Fibroblast of lung (primary cell): ENCODE measurements around the gene DNAJB13. TPM values are rescaled to one million over a fixed set of nuclear protein-coding genes. Genes with fewer than 3 reads are reported as not detected.

Experiments
- DNase-seq, 2 donors: peaks; one replicate each; pipeline versions ENCODE4 v3.0.0 to v3.0.0-alpha.2; 2010; ENCODE audit warnings: low read depth in 2 of 2
- H2AFZ ChIP-seq: 2 replicates; pipeline ENCODE4 v1.5.1; 2012; ENCODE audit warnings: low read length, control low read depth, inconsistent platforms
- H3K27ac ChIP-seq: 2 replicates; pipeline ENCODE4 v1.5.1; 2011; ENCODE audit warnings: low read length, control low read depth; ENCODE audit not compliant: insufficient read depth
- H3K27me3 ChIP-seq: 2 replicates; pipeline ENCODE4 v1.5.1; 2011; ENCODE audit warnings: mild to moderate bottlenecking, low read length; ENCODE audit not compliant: control insufficient read depth, insufficient read depth
- H3K36me3 ChIP-seq: 2 replicates; pipeline ENCODE4 v1.5.1; 2011; ENCODE audit warnings: low read length; ENCODE audit not compliant: control insufficient read depth, insufficient read depth
- H3K4me1 ChIP-seq: 2 replicates; pipeline ENCODE4 v1.5.1; 2011; ENCODE audit warnings: low read length; ENCODE audit not compliant: control insufficient read depth, insufficient read depth; ENCODE audit errors: extremely low read depth
- H3K4me2 ChIP-seq: 2 replicates; pipeline ENCODE4 v1.5.1; 2011; ENCODE audit warnings: low read length, control low read depth; ENCODE audit not compliant: insufficient read depth; ENCODE audit errors: extremely low read depth
- H3K4me3 ChIP-seq, 4 experiments: fragments of 200-600 bp in 1 of 4; sonication (generic) in 1 of 4; replicated peaks in 1 of 4; 2 replicates each; pipeline ENCODE4 v1.5.1; 2011 to 2016; ENCODE audit warnings: low read length in 4 of 4, low read depth in 3 of 4, mild to moderate bottlenecking in 3 of 4, control low read depth in 2 of 4, inconsistent platforms in 1 of 4, mixed read lengths in 1 of 4; ENCODE audit not compliant: insufficient read depth in 1 of 4; ENCODE audit errors: control extremely low read depth in 1 of 4
- H3K79me2 ChIP-seq: 2 replicates; pipeline ENCODE4 v1.5.1; 2012; ENCODE audit warnings: mild to moderate bottlenecking, low read length, inconsistent platforms; ENCODE audit not compliant: control insufficient read depth, insufficient read depth
- H3K9ac ChIP-seq: 2 replicates; pipeline ENCODE4 v1.5.1; 2011; ENCODE audit warnings: mild to moderate bottlenecking, low read length, control low read depth; ENCODE audit not compliant: insufficient read depth
- H3K9me3 ChIP-seq: 2 replicates; pipeline ENCODE4 v1.5.1; 2012; ENCODE audit warnings: low read depth, low read length; ENCODE audit not compliant: control insufficient read depth, insufficient read depth
- H4K20me1 ChIP-seq: 2 replicates; pipeline ENCODE4 v1.5.1; 2011; ENCODE audit warnings: low read length; ENCODE audit not compliant: control insufficient read depth, insufficient read depth; ENCODE audit errors: extremely low read depth
- EZH2 ChIP-seq: IDR thresholded peaks from 2 replicates; pipeline ENCODE4 v1.5.1; 2012; ENCODE audit warnings: low read length, control low read depth, mild to moderate bottlenecking; ENCODE audit errors: missing control alignments
- polyA plus RNA-seq, 2 donors: library from polyadenylated mRNA; depleted of rRNA in 1 of 2; stranded (reverse) in 1 of 2; unstranded in 1 of 2; fragments of >200 nt; gene quantifications; 2 replicates each; pipeline ENCODE4 v1.2.1, GENCODE V29; 2011 to 2012; ENCODE audit warnings: missing spikeins in 1 of 2
- total RNA-seq: library from RNA; depleted of rRNA; stranded (reverse); fragments of >200 nt; gene quantifications from 2 replicates; pipeline ENCODE4 v1.2.1, GENCODE V29; 2014
- TF ChIP-seq, protein P1 (sequence below), 2 donors: IDR thresholded peaks in 1 of 2; conservative IDR thresholded peaks in 1 of 2; 1 replicate in 1 of 2; 2 replicates in 1 of 2; pipeline ENCODE4 v1.5.1; 2011 to 2012; ENCODE audit warnings: low read length in 2 of 2, control low read depth in 1 of 2, inconsistent platforms in 1 of 2, low read depth in 1 of 2, mild to moderate bottlenecking in 1 of 2

Gene DNAJB13
- total and polyA plus RNA-seq, 2 donors (not counting 1 experiment from before 2014, with no cell fraction given): 0.10 to 0.17 TPM

DNA sequence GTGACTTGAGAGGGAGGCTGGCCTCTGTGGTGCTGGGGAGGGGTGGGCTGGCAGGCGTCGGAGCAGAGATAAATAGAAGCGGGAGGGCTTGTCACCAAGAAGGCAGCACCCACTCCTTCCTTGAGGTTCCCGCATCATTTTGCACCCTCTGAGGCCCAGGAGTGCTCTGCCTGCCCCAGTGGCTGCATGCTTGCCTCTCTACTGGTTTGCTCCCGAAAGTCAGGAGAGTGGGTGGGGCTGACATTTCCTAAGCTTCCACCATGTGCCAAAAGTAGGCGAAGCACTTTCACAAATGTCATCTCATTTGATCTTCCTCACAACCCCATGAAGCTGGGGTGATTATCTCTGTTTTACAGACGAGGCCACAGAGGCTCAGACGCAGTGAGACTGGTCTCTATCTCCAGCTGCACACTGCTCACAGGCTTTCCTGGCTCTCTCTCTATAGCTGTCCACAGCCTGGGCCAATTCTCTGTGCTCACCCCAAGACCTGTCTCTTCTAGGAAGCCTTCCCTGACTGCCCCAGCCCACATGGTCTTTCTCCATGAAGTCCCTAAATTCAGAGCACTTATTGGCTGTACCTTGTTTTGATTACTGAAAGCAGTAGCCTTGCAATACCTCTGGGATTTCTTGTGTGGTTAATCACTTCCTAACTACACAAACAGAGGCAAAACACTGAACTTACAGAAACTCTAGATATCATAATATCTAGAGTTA is 60.7 kb downstream of the DNAJB13 start:
- no peak for TF ChIP-seq EZH2
- TF ChIP-seq, protein P1, sequence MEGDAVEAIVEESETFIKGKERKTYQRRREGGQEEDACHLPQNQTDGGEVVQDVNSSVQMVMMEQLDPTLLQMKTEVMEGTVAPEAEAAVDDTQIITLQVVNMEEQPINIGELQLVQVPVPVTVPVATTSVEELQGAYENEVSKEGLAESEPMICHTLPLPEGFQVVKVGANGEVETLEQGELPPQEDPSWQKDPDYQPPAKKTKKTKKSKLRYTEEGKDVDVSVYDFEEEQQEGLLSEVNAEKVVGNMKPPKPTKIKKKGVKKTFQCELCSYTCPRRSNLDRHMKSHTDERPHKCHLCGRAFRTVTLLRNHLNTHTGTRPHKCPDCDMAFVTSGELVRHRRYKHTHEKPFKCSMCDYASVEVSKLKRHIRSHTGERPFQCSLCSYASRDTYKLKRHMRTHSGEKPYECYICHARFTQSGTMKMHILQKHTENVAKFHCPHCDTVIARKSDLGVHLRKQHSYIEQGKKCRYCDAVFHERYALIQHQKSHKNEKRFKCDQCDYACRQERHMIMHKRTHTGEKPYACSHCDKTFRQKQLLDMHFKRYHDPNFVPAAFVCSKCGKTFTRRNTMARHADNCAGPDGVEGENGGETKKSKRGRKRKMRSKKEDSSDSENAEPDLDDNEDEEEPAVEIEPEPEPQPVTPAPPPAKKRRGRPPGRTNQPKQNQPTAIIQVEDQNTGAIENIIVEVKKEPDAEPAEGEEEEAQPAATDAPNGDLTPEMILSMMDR (conservative IDR thresholded peaks at IDR 0.05 in 1 of 2, IDR thresholded peaks at IDR 0.05 in 1 of 2; ENCODE audit: low read depth in 1 of 2, low read length in 2 of 2): no peak
- no peak for DNase-seq
- no peak overlapping the region for H3K27ac ChIP-seq

DNA sequence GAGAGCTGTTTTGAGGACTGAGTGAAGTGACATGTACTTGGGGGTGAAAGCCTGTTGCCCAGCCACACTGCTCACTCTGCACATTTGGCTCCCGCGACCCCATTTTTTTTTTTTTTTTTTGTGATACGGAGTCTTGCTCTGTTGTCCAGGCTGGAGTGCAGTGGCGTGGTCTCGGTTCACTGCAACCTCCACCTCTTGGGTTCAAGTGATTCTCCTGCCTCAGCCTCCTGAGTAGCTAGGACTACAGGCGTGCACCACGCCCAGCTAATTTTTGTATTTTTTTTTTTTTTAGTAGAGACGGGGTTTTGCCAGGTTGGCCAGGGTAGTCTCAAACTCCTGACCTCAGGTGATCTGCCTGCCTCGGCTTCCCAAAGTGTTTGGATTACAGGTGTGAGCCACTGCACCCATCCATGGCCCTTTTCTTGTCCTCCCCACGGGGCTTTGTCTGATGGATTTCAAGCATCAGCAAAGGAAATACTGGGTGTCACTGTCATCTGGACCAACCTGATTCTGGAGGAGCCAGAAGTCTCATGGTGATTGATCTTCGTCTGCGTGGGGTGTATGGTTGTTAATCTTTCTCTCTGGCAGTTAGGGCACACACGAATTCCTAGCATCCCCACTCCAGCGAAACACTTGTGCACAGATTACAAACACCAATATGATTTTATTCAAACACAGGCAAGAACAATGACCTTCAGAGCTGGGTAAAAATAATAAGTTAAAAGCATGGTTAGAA is 61.4 kb downstream of the DNAJB13 start:
- no peak for DNase-seq
- Histone ChIP-seq H3K27ac (no peak overlapping the region), H3K9ac (no peak overlapping the region), H3K79me2 (no peaks in the 10 kb centered on the region), H3K4me2 (no peak overlapping the region), H3K4me3 (no peak overlapping the region), H4K20me1 (no peaks in the 10 kb centered on the region), H3K27me3 (no peaks in the 10 kb centered on the region), H3K4me1 (no peaks in the 10 kb centered on the region), H3K9me3 (no peaks in the 10 kb centered on the region), H2AFZ (no peak overlapping the region), H3K36me3 (no peaks in the 10 kb centered on the region)
- TF ChIP-seq EZH2: no peak
- TF ChIP-seq, protein P1 (conservative IDR thresholded peaks at IDR 0.05 in 1 of 2, IDR thresholded peaks at IDR 0.05 in 1 of 2; ENCODE audit: low read depth in 1 of 2, low read length in 2 of 2): no peak

More for the DNA sequence above, 60.7 kb downstream of the DNAJB13 start:
- Histone ChIP-seq H3K79me2 (no peaks in the 10 kb centered on the region), H3K4me1 (no peaks in the 10 kb centered on the region), H3K4me2 (no peak overlapping the region), H4K20me1 (no peaks in the 10 kb centered on the region), H3K9ac (no peak overlapping the region), H3K36me3 (no peaks in the 10 kb centered on the region), H3K4me3 (no peak overlapping the region), H3K9me3 (no peaks in the 10 kb centered on the region), H2AFZ (no peak overlapping the region), H3K27me3 (no peaks in the 10 kb centered on the region)

DNA sequence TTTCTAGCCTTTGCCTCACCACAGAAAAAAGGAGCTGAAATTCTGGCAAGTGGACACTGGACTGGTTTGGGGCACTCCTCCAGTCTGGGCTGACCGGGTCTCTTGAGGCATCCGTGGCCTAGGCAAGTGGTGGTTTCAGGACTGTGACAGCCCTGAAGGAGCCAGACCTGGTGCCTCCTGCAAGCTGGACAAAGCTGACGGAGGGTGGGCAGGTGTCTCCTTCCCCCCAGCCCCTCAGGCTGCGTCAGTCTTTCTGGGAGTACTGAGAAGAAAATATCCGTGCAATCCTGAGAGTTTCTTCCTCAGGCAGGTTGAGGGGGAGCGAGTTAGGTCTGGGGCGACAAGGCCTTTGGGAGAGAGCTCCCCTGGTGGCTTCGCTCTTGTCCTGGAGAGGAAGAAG is 62.3 kb downstream of the DNAJB13 start:
- Histone ChIP-seq H3K36me3 (no peaks in the 10 kb centered on the region), H3K4me1 (peaks cover 2% of the 10 kb centered on the region), H3K9me3 (no peaks in the 10 kb centered on the region), H3K79me2 (no peaks in the 10 kb centered on the region), H4K20me1 (no peaks in the 10 kb centered on the region), H3K4me3 (no peak overlapping the region), H2AFZ (no peak overlapping the region), H3K27me3 (no peaks in the 10 kb centered on the region), H3K27ac (no peak overlapping the region), H3K9ac (no peak overlapping the region), H3K4me2 (no peak overlapping the region)
- no peak for DNase-seq
- TF ChIP-seq, protein P1 (conservative IDR thresholded peaks at IDR 0.05 in 1 of 2, IDR thresholded peaks at IDR 0.05 in 1 of 2; ENCODE audit: low read depth in 1 of 2, low read length in 2 of 2): no peak
